GM10266 (cell line): Measurements from ENCODE around the gene TCEAL9.

Source experiments
- DNase-seq: peaks from one replicate; pipeline ENCODE4 v3.0.0; 2012; ENCODE audit errors: extremely low spot score
- TF ChIP-seq, protein P1 (sequence below): IDR thresholded peaks from 2 replicates; pipeline ENCODE4 v1.5.1; 2012; ENCODE audit warnings: mild to moderate bottlenecking, low read depth; ENCODE audit not compliant: control insufficient read depth, insufficient read depth; ENCODE audit errors: missing control alignments

TCEAL9 gene

GRCh38 chrX:103386332-103386731, 30.0 kb downstream of the TCEAL9 start:
- TF ChIP-seq, protein P1, sequence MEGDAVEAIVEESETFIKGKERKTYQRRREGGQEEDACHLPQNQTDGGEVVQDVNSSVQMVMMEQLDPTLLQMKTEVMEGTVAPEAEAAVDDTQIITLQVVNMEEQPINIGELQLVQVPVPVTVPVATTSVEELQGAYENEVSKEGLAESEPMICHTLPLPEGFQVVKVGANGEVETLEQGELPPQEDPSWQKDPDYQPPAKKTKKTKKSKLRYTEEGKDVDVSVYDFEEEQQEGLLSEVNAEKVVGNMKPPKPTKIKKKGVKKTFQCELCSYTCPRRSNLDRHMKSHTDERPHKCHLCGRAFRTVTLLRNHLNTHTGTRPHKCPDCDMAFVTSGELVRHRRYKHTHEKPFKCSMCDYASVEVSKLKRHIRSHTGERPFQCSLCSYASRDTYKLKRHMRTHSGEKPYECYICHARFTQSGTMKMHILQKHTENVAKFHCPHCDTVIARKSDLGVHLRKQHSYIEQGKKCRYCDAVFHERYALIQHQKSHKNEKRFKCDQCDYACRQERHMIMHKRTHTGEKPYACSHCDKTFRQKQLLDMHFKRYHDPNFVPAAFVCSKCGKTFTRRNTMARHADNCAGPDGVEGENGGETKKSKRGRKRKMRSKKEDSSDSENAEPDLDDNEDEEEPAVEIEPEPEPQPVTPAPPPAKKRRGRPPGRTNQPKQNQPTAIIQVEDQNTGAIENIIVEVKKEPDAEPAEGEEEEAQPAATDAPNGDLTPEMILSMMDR = no peak
- DNase-seq = no peak

GRCh38 chrX:103393487-103393886, 37.2 kb downstream of the TCEAL9 start:
- TF ChIP-seq, protein P1 = no peak
- no peak for DNase-seq

- no peak for DNase-seq
- TF ChIP-seq, protein P1 = no peak
Measured at GRCh38 chrX:103396186-103396585, 39.9 kb downstream of the TCEAL9 start.

GRCh38 chrX:103396660-103397059, 40.4 kb downstream of the TCEAL9 start:
- TF ChIP-seq, protein P1 = no peak
- no peak for DNase-seq

- DNase-seq = no peak
- TF ChIP-seq, protein P1 = no peak
Measured at GRCh38 chrX:103397707-103398106, 41.4 kb downstream of the TCEAL9 start.

GRCh38 chrX:103398421-103398864, 42.1 kb downstream of the TCEAL9 start:
- TF ChIP-seq, protein P1 = no peak
- DNase-seq = no peak

DNA sequence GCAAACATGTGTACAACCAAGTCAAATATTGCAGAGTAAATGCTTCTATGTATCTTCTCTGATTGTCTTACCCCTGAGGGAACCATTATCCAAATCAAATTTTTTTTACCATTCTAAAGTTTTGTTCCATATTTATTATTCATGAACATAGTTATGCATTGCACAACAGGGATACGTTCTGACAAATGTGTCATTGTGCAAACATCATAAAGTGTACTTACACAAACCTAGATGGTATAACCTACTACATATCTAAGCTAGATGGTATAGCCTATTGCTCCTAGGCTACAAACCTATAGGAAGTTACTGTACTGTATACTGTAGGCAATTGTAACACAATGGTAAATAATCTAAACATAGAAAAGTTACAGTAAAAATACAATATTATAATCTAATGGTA, 43.4 kb downstream of the TCEAL9 start:
- DNase-seq = no peak
- TF ChIP-seq, protein P1 = no peak
